Activated T-cell treated with anti-CD3 and anti-CD28 coated beads, Interleukin-2, amount 50 U/mL, for 24 hours (primary cell): ENCODE data around the gene CLNS1A.
"Not testable (repeated sequence)": the region's sequence is repeated elsewhere in the genome, so short reads cannot be mapped to it uniquely, and the experiment has no call there.

Experiments used
- DNase-seq: peaks from one replicate; pipeline ENCODE4 v3.0.0-alpha.2; 2020
- H3K27ac Mint-ChIP-seq: 2 replicates; pipeline ENCODE4 v1.8.0; 2020; ENCODE audit warnings: mild to moderate bottlenecking, mixed read lengths
- H3K27me3 Mint-ChIP-seq: 2 replicates; pipeline ENCODE4 v1.8.0; 2020; ENCODE audit warnings: mixed read lengths
- H3K36me3 Mint-ChIP-seq: 2 replicates; pipeline ENCODE4 v1.8.0; 2020; ENCODE audit warnings: low read depth, mixed read lengths
- H3K4me1 Mint-ChIP-seq: 2 replicates; pipeline ENCODE4 v1.8.0; 2020; ENCODE audit warnings: low read depth, mixed read lengths
- H3K4me3 Mint-ChIP-seq: 2 replicates; pipeline ENCODE4 v1.8.0; 2020; ENCODE audit warnings: mild to moderate bottlenecking, moderate library complexity, mixed read lengths
- H3K9me3 Mint-ChIP-seq: 2 replicates; pipeline ENCODE4 v1.8.0; 2020; ENCODE audit warnings: mixed read lengths

Gene CLNS1A

DNA sequence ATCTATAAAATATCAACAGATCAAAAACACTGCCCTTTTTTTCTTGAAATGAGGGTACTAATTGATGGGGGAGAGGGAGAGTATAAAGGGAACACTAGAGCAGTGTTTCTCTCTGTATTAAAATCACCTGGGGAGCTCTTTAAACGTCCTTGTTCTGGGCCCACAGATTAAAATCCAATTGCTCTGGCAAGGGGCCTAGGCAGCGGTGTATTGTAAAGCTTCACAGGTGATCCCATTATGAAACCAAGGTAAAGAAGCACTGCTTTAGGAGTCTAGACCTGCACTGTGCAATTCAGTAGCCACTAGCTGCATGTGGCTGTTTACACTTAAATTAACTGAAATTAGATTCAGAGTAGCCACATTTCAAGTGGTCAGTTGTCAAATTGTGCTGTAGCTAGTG, 44.9 kb downstream of the CLNS1A start:
- Mint-ChIP-seq H3K27ac (no peak overlapping the region), H3K4me3 (no peak overlapping the region), H3K36me3 (peaks cover 1% of the 10 kb centered on the region), H3K9me3 (no peaks in the 10 kb centered on the region), H3K4me1 (peaks cover 22% of the 10 kb centered on the region), H3K27me3 (peaks cover 7% of the 10 kb centered on the region)
- DNase-seq, result no peak

DNA sequence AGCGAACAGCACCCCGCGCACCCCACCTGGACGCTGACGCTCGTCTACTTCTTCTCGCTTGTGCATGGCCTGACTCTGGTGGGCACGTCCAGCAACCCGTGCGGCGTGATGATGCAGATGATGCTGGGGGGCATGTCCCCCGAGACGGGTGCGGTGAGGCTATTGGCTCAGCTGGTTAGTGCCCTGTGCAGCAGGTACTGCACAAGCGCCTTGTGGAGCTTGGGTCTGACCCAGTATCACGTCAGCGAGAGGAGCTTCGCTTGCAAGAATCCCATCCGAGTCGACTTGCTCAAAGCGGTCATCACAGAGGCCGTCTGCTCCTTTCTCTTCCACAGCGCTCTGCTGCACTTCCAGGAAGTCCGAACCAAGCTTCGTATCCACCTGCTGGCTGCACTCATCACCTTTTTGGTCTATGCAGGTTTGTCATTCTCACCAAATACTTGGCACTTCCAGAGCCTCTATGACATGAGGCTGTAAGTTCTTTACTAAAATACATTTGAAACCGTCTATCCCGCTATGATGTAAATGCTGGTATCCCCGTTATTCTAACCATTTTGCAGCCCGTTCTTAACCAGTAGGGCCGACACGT, 47.3 kb downstream of the CLNS1A start:
- peaks cover 1% of the 10 kb centered on the region for H3K36me3 Mint-ChIP-seq
- DNase-seq, result no peak

DNA sequence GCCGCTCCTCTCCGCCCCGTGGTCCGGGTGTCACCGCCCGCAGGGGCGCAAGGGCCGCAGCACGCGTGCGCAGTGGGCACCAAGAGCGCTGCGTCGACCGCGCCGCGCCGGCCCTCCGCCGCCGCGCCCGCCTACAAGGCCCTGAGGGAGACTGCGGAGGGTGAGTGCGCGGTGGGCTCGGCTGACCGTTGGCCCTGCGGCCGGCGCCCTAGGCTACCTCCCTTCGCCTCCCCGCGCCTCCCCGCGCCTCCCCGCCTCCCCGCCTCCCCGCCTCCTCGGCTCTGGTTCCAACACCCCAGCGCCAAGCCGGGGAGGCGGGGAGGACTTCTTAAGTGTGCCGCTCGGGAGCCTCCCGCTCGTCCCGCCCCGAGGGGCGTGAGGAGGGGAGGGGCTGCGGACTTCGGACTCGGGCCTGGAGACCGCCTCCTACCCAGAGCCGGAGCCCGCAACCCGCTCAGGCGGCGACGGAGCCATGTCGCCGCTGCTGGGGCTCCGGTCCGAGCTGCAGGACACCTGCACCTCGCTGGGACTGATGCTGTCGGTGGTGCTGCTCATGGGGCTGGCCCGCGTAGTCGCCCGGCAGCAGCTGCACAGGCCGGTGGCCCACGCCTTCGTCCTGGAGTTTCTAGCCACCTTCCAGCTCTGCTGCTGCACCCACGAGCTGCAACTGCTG, 47.9 kb downstream of the CLNS1A start, which contains the start of gene AQP11:
TSS of gene AQP11 (plus strand) at position 433 of the 673 bp plus-strand sequence. CDS start at position 473, 40 bp downstream.
- Mint-ChIP-seq H3K27ac (peak within 1 kb of the TSS; percentile 33), H3K4me1 (peaks cover 22% of the 10 kb centered on the region)
- peak; percentile 78 for DNase-seq

More for the DNA sequence above, 47.3 kb downstream of the CLNS1A start:
- peaks cover 22% of the 10 kb centered on the region for H3K4me1 Mint-ChIP-seq
- peak overlapping the region; percentile 77 for H3K4me3 Mint-ChIP-seq
- H3K9me3 Mint-ChIP-seq, result no peaks in the 10 kb centered on the region
- no peak overlapping the region for H3K27ac Mint-ChIP-seq
- H3K27me3 Mint-ChIP-seq, result peaks cover 24% of the 10 kb centered on the region

DNA sequence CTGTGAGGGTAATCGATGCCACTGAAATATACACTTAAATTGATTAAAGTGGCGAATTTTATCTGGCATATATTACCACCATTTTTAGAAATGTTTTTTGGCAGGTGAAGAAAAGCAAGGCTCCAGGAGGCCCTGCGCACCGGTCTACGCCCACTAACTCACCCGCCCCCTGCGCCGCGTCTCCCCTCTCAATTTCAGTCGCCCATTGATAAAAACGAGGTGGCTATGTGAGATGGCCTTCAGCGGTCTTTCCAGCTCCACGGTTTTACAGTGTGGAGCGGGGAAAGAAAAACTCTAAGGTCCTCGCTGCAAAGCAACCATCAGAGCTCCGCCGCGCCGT, 48.4 kb downstream of the CLNS1A start:
- peaks cover 22% of the 10 kb centered on the region for H3K4me1 Mint-ChIP-seq
- peak overlapping the region; percentile 80 for H3K4me3 Mint-ChIP-seq
- no peak for DNase-seq
- peaks cover 24% of the 10 kb centered on the region for H3K27me3 Mint-ChIP-seq
- peaks cover 1% of the 10 kb centered on the region for H3K36me3 Mint-ChIP-seq
- H3K9me3 Mint-ChIP-seq, result no peaks in the 10 kb centered on the region
- H3K27ac Mint-ChIP-seq, result peak overlapping the region; percentile 33

More for the DNA sequence above, 47.9 kb downstream of the CLNS1A start, which contains the start of gene AQP11:
- no peaks in the 10 kb centered on the region for H3K9me3 Mint-ChIP-seq
- peaks cover 1% of the 10 kb centered on the region for H3K36me3 Mint-ChIP-seq
- H3K4me3 Mint-ChIP-seq, result peak within 1 kb of the TSS; percentile 80
- peaks cover 24% of the 10 kb centered on the region for H3K27me3 Mint-ChIP-seq

DNA sequence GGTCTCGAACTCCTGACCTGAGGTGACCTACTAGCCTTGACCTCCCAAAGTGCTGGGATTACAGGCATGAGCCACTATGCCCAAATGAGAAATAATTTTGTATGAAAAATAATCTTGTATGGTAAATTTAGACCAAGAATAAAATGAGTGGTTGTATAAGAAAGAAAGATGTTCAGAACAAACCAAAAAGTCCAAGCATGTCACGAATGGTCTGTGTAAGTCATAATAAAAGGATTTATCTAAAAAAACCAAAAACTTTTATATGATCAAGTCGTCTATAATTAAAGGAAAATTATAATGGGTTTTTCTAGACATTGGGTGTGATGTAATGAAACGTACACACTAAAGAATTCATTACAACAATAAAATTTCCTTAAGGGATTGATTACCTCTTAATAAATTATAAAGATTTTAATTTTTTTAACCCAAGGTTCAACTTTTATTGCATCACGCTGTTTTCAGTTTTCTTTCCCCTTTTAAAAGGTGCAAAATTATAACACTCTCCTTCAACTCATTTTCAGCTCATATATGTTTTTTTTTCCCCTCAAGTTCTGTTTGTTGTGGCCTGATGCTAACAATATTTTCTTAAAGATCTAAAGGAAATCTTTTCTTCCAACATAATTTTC, 56.8 kb downstream of the CLNS1A start:
- Mint-ChIP-seq H3K27ac (no peak overlapping the region), H3K36me3 (peaks cover 4% of the 10 kb centered on the region), H3K4me3 (no peak overlapping the region), H3K4me1 (no peaks in the 10 kb centered on the region), H3K9me3 (peaks cover 9% of the 10 kb centered on the region), H3K27me3 (peaks cover 5% of the 10 kb centered on the region)
- no peak for DNase-seq

DNA sequence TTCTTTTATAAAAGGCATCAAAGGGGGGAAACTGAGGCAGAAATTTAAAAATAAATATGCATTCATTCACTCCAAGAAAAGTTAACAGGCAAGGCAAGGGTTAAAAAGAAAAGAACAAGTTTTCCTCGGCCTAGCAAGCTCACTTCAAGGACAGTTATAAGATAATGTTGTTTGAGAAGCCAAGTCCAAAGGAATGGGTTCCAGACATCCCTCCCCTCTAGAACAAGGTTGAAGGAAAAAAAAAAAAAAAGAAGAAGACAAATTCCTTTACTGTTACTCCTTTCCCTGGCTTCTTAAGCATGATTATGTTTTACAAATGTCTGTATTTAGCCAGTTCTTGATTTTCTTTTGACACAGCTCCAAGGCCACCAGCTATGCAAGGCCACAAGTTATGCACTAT, 62.2 kb downstream of the CLNS1A start:
- H3K27ac Mint-ChIP-seq, DNase-seq, H3K9me3 Mint-ChIP-seq, H3K4me3 Mint-ChIP-seq, H3K27me3 Mint-ChIP-seq, H3K36me3 Mint-ChIP-seq, H3K4me1 Mint-ChIP-seq: not testable (repeated sequence)

DNA sequence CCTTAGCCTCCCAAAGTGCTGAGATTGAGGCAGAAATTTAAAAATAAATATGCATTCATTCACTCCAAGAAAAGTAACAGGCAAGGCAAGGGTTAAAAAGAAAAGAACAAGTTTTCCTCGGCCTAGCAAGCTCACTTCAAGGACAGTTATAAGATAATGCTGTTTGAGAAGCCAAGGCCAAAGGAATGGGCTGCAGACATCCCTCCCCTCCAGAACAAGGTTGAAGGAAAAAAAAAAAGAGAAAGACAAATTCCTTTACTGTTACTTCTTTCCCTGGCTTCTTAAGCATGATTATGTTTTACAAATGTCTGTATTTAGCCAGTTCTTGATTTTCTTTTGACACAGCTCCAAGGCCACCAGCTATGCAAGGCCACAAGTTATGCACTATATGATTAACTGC, 66.7 kb downstream of the CLNS1A start:
- H3K4me3 Mint-ChIP-seq, H3K27ac Mint-ChIP-seq, DNase-seq, H3K36me3 Mint-ChIP-seq, H3K27me3 Mint-ChIP-seq, H3K9me3 Mint-ChIP-seq, H3K4me1 Mint-ChIP-seq: not testable (repeated sequence)

DNA sequence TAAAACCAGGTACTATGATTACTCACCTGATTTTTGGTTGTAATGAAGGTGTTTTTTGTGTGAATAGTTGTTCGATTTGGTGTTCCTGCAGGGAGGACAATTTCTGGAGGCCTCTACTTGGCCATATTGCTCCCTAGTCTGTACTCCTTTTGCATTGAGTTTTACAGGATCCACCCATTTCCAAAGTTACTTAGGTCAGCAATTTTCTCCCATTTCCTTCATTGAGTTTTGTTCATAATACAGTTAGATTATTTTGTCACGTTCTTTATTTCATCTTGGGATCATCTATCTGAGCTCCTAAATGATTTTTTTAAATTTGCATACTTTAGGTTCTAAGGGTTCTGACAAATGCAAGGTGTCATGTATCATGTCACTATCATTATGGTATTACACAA, 67.9 kb downstream of the CLNS1A start:
- no peaks in the 10 kb centered on the region for H3K9me3 Mint-ChIP-seq
- no peak for DNase-seq
- no peak overlapping the region for H3K27ac Mint-ChIP-seq
- H3K4me1 Mint-ChIP-seq, result no peaks in the 10 kb centered on the region
- no peak overlapping the region for H3K4me3 Mint-ChIP-seq
- H3K27me3 Mint-ChIP-seq, result peaks cover 8% of the 10 kb centered on the region
- no peaks in the 10 kb centered on the region for H3K36me3 Mint-ChIP-seq

DNA sequence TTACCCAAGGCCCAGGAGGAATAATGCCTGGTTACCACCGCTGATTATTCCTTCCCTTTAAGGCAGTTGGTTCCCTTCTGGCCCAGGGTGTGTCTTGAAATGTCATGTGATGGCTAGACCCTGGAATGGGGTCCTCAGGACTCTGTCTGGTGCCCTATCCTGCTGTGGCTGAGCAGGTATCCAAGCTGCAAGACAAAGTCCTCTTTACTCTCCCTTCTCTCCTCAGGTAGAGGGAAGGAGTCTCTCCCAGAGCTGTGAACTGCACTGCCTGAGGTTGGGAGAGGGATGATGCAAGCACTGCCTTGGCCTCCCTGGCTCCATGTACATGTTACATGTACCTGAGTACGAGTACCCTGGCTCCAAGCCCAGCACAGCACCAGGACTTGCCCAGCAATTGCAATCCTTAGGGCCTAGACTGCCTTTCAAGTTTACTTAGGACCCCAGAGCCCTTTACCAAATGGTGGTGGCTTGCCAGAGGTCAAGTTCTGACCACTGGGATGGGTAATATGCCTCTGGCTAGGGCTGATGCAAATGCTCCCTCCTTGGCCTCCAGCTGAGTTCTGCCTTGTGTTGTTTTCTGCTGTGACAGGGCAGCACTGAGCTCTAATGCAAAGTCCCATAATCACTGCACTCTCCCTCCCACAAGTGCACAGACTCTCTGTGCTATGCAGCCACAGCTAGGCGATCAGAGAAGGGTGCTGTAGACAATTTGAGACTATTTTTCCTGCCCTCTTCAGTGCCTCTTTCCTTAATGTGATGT, 68.5 kb downstream of the CLNS1A start:
- Mint-ChIP-seq H3K4me1 (no peaks in the 10 kb centered on the region), H3K27ac (no peak overlapping the region), H3K27me3 (peaks cover 8% of the 10 kb centered on the region), H3K36me3 (no peaks in the 10 kb centered on the region), H3K4me3 (no peak overlapping the region), H3K9me3 (no peaks in the 10 kb centered on the region)
- no peak for DNase-seq

DNA sequence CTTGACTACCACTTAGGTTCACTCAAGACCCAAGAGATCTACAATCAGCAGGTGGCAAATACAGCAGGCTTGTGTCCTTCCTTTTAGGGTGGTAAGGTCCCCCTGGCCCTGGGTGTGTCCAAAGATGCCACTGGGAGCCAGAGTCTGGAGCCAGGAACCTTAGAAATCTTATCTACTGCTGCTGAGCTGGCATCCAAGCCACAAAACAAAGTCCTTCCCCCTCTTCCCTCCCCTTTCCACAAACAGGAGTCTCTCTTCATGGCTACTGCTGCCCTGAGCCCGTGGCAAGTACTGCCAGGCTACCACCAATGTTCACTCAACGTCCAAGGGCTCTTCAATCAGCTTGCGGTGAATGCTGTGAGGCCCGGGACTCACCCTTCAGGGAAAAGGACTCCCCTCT, 69.3 kb downstream of the CLNS1A start:
- Mint-ChIP-seq H3K9me3 (no peaks in the 10 kb centered on the region), H3K36me3 (no peaks in the 10 kb centered on the region), H3K27me3 (peaks cover 8% of the 10 kb centered on the region), H3K27ac (no peak overlapping the region), H3K4me3 (no peak overlapping the region), H3K4me1 (no peaks in the 10 kb centered on the region)
- DNase-seq, result no peak
